ENCODE results near the gene SCARB1.

GRCh38 chr12:124872068-124872719 is 8.5 kb upstream of the SCARB1 start:
- TF ChIP-seq CTCF (IDR thresholded peaks at IDR 0.05) = no peak
- TF ChIP-seq EP300 (IDR thresholded peaks at IDR 0.05; ENCODE audit: low read depth) = no peak
- no peak for TF ChIP-seq POLR2AphosphoS5 (IDR thresholded peaks at IDR 0.05)
